DND-41 (cell line): Measurements from ENCODE around the gene ZC3H12A.

Source experiments
- EZH2 ChIP-seq: IDR thresholded peaks from 3 replicates; pipeline ENCODE4 v1.6.1; 2012; ENCODE audit warnings: borderline replicate concordance, low read depth, mild to moderate bottlenecking, moderate library complexity, low read length, inconsistent platforms; ENCODE audit not compliant: severe bottlenecking
- TF ChIP-seq, protein P1 (sequence below): IDR thresholded peaks from 2 replicates; pipeline ENCODE4 v1.5.1; 2012; ENCODE audit warnings: borderline replicate concordance, low read length, moderate library complexity, mild to moderate bottlenecking; ENCODE audit not compliant: poor library complexity, severe bottlenecking; ENCODE audit errors: extremely low read depth

DNA sequence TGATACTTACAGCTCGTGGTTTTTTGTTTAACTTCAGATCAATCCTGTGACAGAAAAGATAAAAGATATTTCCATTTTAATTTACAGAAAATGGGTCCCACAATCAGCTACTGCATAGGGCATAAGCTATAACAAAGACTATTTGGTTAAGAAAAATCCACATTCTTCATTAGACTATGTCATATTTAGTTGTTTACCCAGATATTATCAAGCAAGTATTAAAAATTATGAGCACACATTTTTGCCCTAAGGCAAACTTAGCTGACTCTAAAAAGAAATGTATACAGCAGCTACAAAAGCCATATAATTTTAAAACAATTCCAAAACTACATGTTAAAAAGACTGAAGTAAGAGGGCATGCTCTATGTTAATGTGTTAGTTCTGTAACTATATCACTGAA is 21.5 kb downstream of the ZC3H12A start:
- TF ChIP-seq, protein P1, sequence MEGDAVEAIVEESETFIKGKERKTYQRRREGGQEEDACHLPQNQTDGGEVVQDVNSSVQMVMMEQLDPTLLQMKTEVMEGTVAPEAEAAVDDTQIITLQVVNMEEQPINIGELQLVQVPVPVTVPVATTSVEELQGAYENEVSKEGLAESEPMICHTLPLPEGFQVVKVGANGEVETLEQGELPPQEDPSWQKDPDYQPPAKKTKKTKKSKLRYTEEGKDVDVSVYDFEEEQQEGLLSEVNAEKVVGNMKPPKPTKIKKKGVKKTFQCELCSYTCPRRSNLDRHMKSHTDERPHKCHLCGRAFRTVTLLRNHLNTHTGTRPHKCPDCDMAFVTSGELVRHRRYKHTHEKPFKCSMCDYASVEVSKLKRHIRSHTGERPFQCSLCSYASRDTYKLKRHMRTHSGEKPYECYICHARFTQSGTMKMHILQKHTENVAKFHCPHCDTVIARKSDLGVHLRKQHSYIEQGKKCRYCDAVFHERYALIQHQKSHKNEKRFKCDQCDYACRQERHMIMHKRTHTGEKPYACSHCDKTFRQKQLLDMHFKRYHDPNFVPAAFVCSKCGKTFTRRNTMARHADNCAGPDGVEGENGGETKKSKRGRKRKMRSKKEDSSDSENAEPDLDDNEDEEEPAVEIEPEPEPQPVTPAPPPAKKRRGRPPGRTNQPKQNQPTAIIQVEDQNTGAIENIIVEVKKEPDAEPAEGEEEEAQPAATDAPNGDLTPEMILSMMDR = no peak
- TF ChIP-seq EZH2 = no peak
